Choroid plexus epithelial cell (primary cell): ENCODE data around the gene CDKN2B-AS1.

Experiments
- DNase-seq: peaks from one replicate; pipeline ENCODE4 v3.0.0-alpha.2; 2010; ENCODE audit warnings: low read depth
- H3K4me3 ChIP-seq: 2 replicates; pipeline ENCODE4 v1.5.1; 2011; ENCODE audit warnings: low read depth, mild to moderate bottlenecking, control low read depth, low read length, moderate library complexity
- TF ChIP-seq, protein P1 (sequence below): conservative IDR thresholded peaks from 2 replicates; pipeline ENCODE4 v1.5.1; 2011; ENCODE audit warnings: low read depth, mild to moderate bottlenecking, control low read depth, inconsistent platforms, low read length, moderate library complexity

CDKN2B-AS1 gene

DNA sequence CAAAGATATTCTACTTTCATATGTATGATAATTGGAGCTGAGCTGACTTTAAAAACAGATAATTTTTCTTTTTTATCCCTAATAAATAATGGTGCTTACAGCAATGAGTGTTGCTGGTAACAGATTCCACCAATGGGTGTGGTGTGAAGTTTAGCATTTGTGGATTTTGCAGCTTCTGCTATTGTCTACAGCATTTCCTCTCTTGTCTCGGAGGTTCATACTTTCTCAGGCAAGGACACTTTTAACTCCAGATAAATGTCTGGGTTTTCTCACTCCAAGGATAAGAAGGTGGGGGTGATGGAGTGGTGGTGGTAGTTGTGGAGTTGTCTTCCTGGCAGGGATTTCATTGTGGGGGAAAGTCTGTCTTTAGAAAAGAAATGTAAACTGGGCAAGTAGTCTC is 134.5 kb downstream of the CDKN2B-AS1 start:
- TF ChIP-seq, protein P1, sequence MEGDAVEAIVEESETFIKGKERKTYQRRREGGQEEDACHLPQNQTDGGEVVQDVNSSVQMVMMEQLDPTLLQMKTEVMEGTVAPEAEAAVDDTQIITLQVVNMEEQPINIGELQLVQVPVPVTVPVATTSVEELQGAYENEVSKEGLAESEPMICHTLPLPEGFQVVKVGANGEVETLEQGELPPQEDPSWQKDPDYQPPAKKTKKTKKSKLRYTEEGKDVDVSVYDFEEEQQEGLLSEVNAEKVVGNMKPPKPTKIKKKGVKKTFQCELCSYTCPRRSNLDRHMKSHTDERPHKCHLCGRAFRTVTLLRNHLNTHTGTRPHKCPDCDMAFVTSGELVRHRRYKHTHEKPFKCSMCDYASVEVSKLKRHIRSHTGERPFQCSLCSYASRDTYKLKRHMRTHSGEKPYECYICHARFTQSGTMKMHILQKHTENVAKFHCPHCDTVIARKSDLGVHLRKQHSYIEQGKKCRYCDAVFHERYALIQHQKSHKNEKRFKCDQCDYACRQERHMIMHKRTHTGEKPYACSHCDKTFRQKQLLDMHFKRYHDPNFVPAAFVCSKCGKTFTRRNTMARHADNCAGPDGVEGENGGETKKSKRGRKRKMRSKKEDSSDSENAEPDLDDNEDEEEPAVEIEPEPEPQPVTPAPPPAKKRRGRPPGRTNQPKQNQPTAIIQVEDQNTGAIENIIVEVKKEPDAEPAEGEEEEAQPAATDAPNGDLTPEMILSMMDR, result no peak
- peak; percentile 59 for DNase-seq
- H3K4me3 ChIP-seq, result no peak overlapping the region

DNA sequence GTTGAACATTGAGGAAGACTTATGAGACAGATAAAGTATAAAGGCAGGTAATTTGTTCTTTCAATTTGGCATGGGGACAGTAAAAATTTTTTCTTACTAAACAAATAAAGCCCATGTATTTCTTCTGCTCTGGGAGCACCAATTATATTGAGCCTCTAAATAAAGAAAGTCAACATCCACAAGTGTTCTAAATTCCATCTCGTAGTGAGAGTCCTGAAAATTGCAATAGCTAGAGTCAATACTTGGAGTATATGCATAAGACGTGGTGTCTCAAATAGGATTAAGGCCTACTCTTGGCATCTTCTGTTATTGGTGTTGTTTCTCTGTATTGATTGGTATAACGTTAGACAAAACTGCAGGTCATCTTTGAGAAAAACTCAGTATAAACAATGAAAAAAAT is 135.0 kb downstream of the CDKN2B-AS1 start:
- no peak for DNase-seq
- no peak overlapping the region for H3K4me3 ChIP-seq
- TF ChIP-seq, protein P1, result no peak

DNA sequence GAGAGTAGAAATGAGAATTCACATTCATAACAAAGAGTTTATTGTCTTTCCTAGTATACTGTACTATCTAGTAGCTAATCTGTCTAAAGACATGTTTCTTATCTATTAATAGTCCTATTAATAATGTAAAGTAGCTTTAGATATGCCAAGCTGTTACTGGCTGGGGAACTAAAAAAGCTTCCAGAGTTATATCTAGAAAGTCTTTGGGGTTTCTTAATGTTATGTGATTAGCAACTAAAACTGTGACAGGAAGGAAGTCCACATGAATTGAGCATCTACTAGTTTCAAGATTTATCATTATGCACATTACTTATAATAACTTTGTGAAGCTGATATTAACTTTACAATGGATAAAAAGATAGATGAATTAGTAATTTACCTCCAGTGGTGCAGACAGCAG is 137.2 kb downstream of the CDKN2B-AS1 start:
- no peak overlapping the region for H3K4me3 ChIP-seq
- TF ChIP-seq, protein P1, result no peak
- no peak for DNase-seq

DNA sequence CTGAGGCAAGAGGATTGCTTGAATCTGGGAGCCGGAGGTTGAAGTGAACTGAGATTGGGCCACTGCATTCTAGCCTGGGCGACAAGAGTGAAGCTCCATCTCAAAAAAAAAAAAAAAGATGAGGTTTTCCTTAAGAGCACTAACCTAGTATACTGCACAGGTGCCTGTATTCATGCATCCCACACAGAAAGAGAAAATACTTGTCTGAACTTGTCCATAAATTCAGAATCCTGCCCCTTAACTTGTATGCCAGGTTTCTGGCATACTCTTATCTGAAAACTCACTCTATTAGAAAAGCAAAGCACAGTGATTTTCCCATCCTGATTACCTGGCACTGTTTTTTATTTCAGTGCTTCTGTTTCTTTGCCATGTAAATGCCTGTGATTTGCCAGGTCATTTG is 139.8 kb downstream of the CDKN2B-AS1 start:
- TF ChIP-seq, protein P1, result no peak
- H3K4me3 ChIP-seq, result no peak overlapping the region
- no peak for DNase-seq

DNA sequence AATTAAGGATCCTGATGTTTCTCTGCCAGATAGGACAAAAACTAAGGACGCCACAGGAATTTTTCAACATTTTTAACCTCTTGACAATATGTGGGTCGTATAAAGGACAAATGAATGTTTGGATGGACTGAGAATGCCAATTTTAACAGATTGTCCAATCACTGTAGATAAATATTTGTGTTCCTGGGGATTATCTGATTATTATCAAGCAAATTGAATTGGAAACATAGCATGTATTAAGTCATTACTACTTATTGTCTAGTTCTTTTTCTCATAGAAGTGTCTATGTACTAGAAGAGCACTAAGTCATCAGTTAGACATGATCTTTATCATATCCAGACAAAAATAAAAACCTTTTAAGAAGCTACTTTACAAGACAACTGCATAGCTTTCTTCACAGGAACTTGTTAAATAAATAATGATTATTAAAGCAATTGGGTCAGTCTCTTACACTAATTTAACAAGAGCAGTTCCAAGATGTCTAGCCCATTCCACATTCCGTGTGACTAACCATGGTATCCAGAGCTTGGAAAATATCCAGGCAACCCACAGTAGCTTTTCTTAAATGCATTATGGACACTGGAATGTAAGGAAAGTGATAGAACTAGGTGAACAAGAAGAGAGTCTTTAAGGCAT is 142.0 kb downstream of the CDKN2B-AS1 start:
- H3K4me3 ChIP-seq, result no peak overlapping the region
- TF ChIP-seq, protein P1, result no peak
- DNase-seq, result peak; percentile 87

DNA sequence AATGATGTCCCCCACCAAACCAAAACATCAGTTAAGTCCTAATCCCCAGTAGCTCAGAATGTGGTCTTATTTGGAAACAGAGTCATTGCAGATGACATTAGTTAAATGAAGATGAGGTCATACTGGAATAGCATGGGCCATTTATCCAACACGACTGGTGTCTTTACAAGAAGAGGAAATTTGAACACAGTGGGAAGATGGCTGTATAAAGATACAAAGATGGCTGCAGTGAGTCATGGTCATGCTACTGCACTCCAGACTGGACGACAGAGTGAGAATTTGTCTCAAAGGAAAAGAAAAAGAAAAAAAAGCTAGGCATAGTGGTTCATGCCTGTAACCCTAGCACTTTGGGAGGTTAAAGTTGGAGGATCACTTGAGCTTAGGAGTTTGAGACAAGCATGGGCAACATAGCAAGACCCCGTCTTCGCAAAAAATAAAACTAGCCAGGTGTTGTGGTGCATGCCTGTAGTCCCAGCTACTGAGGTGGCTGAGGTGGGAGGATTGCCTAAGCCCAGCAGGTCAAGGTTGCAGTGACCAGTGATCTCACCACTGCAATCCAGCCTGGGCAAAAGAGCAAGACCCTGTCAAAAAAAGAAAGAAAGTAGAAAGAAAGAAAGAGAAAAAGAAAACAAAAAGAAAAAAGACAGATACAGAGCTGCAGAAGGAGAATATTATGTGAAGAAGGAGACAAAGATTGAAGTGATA is 144.5 kb downstream of the CDKN2B-AS1 start:
- TF ChIP-seq, protein P1, result no peak
- DNase-seq, result no peak
- H3K4me3 ChIP-seq, result no peak overlapping the region

DNA sequence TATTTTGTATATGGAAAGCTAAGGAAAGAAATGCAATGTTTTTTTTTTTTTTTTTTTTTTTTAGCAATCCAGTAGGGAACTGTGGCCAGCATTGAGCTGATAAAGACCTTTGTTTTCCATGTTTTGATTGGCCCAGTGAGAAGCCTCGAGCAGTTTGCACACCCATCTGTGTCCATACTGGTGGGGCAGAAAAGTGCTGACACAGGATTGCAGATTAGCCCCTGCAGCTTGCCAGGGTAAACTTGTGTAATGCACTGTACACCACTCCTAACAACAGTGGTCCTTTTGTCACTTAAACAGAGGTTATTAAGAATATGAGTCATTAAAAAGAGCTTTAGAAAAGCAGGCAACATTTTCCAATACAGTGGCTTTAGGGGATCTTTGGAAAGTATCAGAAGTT is 147.3 kb downstream of the CDKN2B-AS1 start:
- H3K4me3 ChIP-seq, result no peak overlapping the region
- TF ChIP-seq, protein P1, result no peak
- peak; percentile 76 for DNase-seq
